H9 (cell line): ENCODE measurements around the gene MSL3. TPM values are rescaled to one million over a fixed set of nuclear protein-coding genes. Genes with fewer than 3 reads are reported as not detected.

Experiments
- DNase-seq: peaks from one replicate; pipeline ENCODE4 v3.0.0-alpha.2; 2017
- H2AFZ ChIP-seq: one replicate; pipeline ENCODE4 v1.6.1; 2013; ENCODE audit warnings: mild to moderate bottlenecking, low read length, control low read depth, moderate library complexity
- H2AK5ac ChIP-seq: 2 replicates; pipeline ENCODE4 v1.6.1; 2013; ENCODE audit warnings: low read length, control low read depth, mixed read lengths; ENCODE audit not compliant: insufficient read length
- H2BK120ac ChIP-seq: one replicate; pipeline ENCODE4 v1.6.1; 2013; ENCODE audit warnings: low read depth, mild to moderate bottlenecking, low read length, control low read depth, inconsistent platforms; ENCODE audit not compliant: poor library complexity, severe bottlenecking
- H2BK12ac ChIP-seq: 2 replicates; pipeline ENCODE4 v1.6.1; 2013; ENCODE audit warnings: low read length, control low read depth, mixed read lengths, low read depth; ENCODE audit not compliant: insufficient read length
- H2BK15ac ChIP-seq: 2 replicates; pipeline ENCODE4 v1.6.1; 2013; ENCODE audit warnings: low read depth, low read length, control low read depth
- H2BK20ac ChIP-seq: one replicate; pipeline ENCODE4 v1.6.1; 2013; ENCODE audit warnings: low read depth, mild to moderate bottlenecking, low read length, control low read depth, inconsistent platforms; ENCODE audit not compliant: poor library complexity, severe bottlenecking
- H2BK5ac ChIP-seq: 2 replicates; pipeline ENCODE4 v1.6.1; 2013; ENCODE audit warnings: low read length, control low read depth, mixed read lengths; ENCODE audit not compliant: insufficient read length
- H3K14ac ChIP-seq: 2 replicates; pipeline ENCODE4 v1.6.1; 2013; ENCODE audit warnings: low read length, control low read depth; ENCODE audit not compliant: insufficient read depth
- H3K18ac ChIP-seq: 2 replicates; pipeline ENCODE4 v1.6.1; 2013; ENCODE audit warnings: low read depth, mild to moderate bottlenecking, mixed read lengths, low read length, control low read depth; ENCODE audit not compliant: insufficient read length
- H3K23ac ChIP-seq: 2 replicates; pipeline ENCODE4 v1.6.1; 2013; ENCODE audit warnings: low read length, control low read depth, mixed read lengths, low read depth; ENCODE audit not compliant: insufficient read length
- H3K23me2 ChIP-seq: 2 replicates; pipeline ENCODE4 v1.6.1; 2013; ENCODE audit warnings: low read depth, mild to moderate bottlenecking, mixed read lengths, low read length, control low read depth; ENCODE audit not compliant: insufficient read length, poor library complexity, severe bottlenecking
- H3K27ac ChIP-seq: 2 replicates; pipeline ENCODE4 v1.5.1; 2013; ENCODE audit warnings: low read length, control low read depth, mixed read lengths, low read depth; ENCODE audit not compliant: insufficient read length
- H3K27me3 ChIP-seq: 2 replicates; pipeline ENCODE4 v1.6.1; 2013; ENCODE audit warnings: low read length, control low read depth, inconsistent platforms; ENCODE audit not compliant: insufficient read depth
- H3K4ac ChIP-seq: 2 replicates; pipeline ENCODE4 v1.6.1; 2013; ENCODE audit warnings: low read depth, mild to moderate bottlenecking, control low read depth, inconsistent platforms, low read length, moderate library complexity
- H3K4me1 ChIP-seq: 2 replicates; pipeline ENCODE4 v1.6.1; 2013; ENCODE audit warnings: low read length, control low read depth, inconsistent platforms; ENCODE audit not compliant: insufficient read depth
- H3K4me2 ChIP-seq: 2 replicates; pipeline ENCODE4 v1.6.1; 2013; ENCODE audit warnings: low read length, control low read depth, mixed read lengths; ENCODE audit not compliant: insufficient read length, insufficient read depth
- H3K56ac ChIP-seq: 2 replicates; pipeline ENCODE4 v1.6.1; 2013; ENCODE audit warnings: low read depth, mild to moderate bottlenecking, mixed read lengths, low read length, control low read depth; ENCODE audit not compliant: insufficient read length
- H3K79me1 ChIP-seq: 2 replicates; pipeline ENCODE4 v1.6.1; 2013; ENCODE audit warnings: low read depth, mild to moderate bottlenecking, moderate library complexity, low read length, control low read depth, inconsistent platforms; ENCODE audit not compliant: insufficient read depth, poor library complexity, severe bottlenecking
- H3K79me2 ChIP-seq: 2 replicates; pipeline ENCODE4 v1.6.1; 2013; ENCODE audit warnings: low read length, control low read depth, inconsistent platforms; ENCODE audit not compliant: insufficient read depth
- H3K9ac ChIP-seq: 2 replicates; pipeline ENCODE4 v1.6.1; 2013; ENCODE audit warnings: low read length, control low read depth, mixed read lengths; ENCODE audit not compliant: insufficient read length; ENCODE audit errors: extremely low read depth
- H3K9me3 ChIP-seq: one replicate; pipeline ENCODE4 v1.6.1; 2013; ENCODE audit warnings: low read depth, low read length, inconsistent platforms; ENCODE audit not compliant: control insufficient read depth
- H3T11ph ChIP-seq: one replicate; pipeline ENCODE4 v1.6.1; 2013; ENCODE audit warnings: mild to moderate bottlenecking, low read length, control low read depth, inconsistent platforms
- H4K20me1 ChIP-seq: one replicate; pipeline ENCODE4 v1.6.1; 2013; ENCODE audit not compliant: control insufficient read depth, insufficient read length, insufficient read depth
- H4K5ac ChIP-seq: 2 replicates; pipeline ENCODE4 v1.6.1; 2013; ENCODE audit warnings: low read depth, mild to moderate bottlenecking, mixed read lengths, low read length, control low read depth; ENCODE audit not compliant: insufficient read length
- H4K8ac ChIP-seq: replicated peaks from 2 replicates; pipeline ENCODE4 v1.6.1; 2013; ENCODE audit warnings: low read length, control low read depth, mixed read lengths, low read depth; ENCODE audit not compliant: insufficient read length
- H4K91ac ChIP-seq: 2 replicates; pipeline ENCODE4 v1.6.1; 2013; ENCODE audit warnings: low read depth, mild to moderate bottlenecking, moderate library complexity, mixed read lengths, low read length, control low read depth; ENCODE audit not compliant: insufficient read length
- H3K27ac Mint-ChIP-seq, 3 experiments: 2 replicates in 2 of 3; 3 replicates in 1 of 3; pipeline ENCODE4 v1.8.0; 2020 to 2021; ENCODE audit warnings: mixed read lengths in 3 of 3, mild to moderate bottlenecking in 1 of 3, moderate library complexity in 1 of 3
- H3K27me3 Mint-ChIP-seq: 2 replicates; pipeline ENCODE4 v1.8.0; 2021; ENCODE audit warnings: low read depth, mild to moderate bottlenecking, moderate library complexity, mixed read lengths
- H3K36me3 Mint-ChIP-seq, 3 experiments: 2 replicates in 2 of 3; 3 replicates in 1 of 3; pipeline ENCODE4 v1.8.0; 2020 to 2021; ENCODE audit warnings: low read depth in 3 of 3, mixed read lengths in 3 of 3; ENCODE audit not compliant: insufficient read depth in 1 of 3
- H3K4me1 Mint-ChIP-seq, 2 experiments: 2 replicates each; pipeline ENCODE4 v1.8.0; 2020; ENCODE audit warnings: mixed read lengths in 2 of 2
- H3K4me3 Mint-ChIP-seq, 2 experiments: 2 replicates in 1 of 2; 3 replicates in 1 of 2; pipeline ENCODE4 v1.8.0; 2020 to 2021; ENCODE audit warnings: mild to moderate bottlenecking in 2 of 2, mixed read lengths in 2 of 2, moderate library complexity in 1 of 2
- H3K9me3 Mint-ChIP-seq, 2 experiments: 2 replicates in 1 of 2; 3 replicates in 1 of 2; pipeline ENCODE4 v1.8.0; 2020; ENCODE audit warnings: mild to moderate bottlenecking in 2 of 2, mixed read lengths in 2 of 2, moderate library complexity in 1 of 2
- CTCF ChIP-seq: fragments of 200-600 bp; sonication (generic); conservative IDR thresholded peaks from 3 replicates; pipeline ENCODE4 v1.8.0; 2021; ENCODE audit warnings: antibody characterized with exemption, mild to moderate bottlenecking
- WGBS: extraction: QIAGEN DNeasy Blood & Tissue Kit; methylation state at CpG from one replicate; pipeline ENCODE4 v1.1.7; 2013; ENCODE audit warnings: missing lambda C conversion rate, low lambda C conversion rate, mixed read lengths; ENCODE audit not compliant: insufficient read length; ENCODE audit errors: extremely low coverage; 5-methylcytosine and 5-hydroxymethylcytosine counted together
- total RNA-seq: library from RNA; stranded (reverse); gene quantifications from 2 replicates; pipeline ENCODE4 v1.2.1, GENCODE V29; 2021

The MSL3 gene
- total RNA-seq, 1 experiment from 2014 or later: 13.0 TPM

DNA sequence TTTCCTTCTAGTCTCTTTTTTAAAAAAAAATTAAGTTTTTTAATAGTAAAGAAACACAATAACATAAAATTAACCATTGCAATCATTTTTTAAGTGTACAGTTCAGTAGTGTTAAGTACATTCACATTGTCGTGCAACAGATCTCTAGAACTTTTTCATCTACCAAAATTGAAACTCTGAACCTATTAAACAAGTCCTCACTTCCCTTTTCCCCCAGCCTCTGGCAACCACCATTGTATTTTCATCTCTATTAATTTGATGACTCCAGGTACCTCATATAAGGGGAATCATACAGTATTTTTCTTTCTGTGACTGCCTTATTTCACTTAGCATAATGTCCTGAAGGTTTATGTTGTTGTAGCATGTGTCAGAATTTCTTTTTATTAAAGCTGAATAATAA is 31.8 kb downstream of the MSL3 start:
- peaks cover 43 to 67% of the 10 kb centered on the region in 2 experiments for H3K9me3 Mint-ChIP-seq
- H3K23me2 ChIP-seq: no peaks in the 10 kb centered on the region
- no peak for TF ChIP-seq CTCF
- no peaks in the 10 kb centered on the region for H3K27me3 Mint-ChIP-seq
- H2AFZ ChIP-seq: no peak overlapping the region
- no peak overlapping the region for H2BK15ac ChIP-seq
- no peak overlapping the region for H3K23ac ChIP-seq
- no peak overlapping the region for H3K27ac Mint-ChIP-seq
- H2BK120ac ChIP-seq: no peak overlapping the region
- no peaks in the 10 kb centered on the region for H3K27me3 ChIP-seq
- no peak overlapping the region for H3K18ac ChIP-seq
- H3K79me1 ChIP-seq: no peaks in the 10 kb centered on the region
- H2BK12ac ChIP-seq: no peak overlapping the region
- no peak overlapping the region for H3K4me2 ChIP-seq
- no peak overlapping the region for H3T11ph ChIP-seq
- H2BK20ac ChIP-seq: no peak overlapping the region
- H3K56ac ChIP-seq: no peak overlapping the region
- no peaks in the 10 kb centered on the region; the same call in 1 of the 2 replicates for H3K4me1 ChIP-seq
- WGBS: no CpG with 5 or more reads among the region's 1 CpG
- no peaks in the 10 kb centered on the region for H3K79me2 ChIP-seq
- H3K9me3 ChIP-seq: no peaks in the 10 kb centered on the region
- no peaks in the 10 kb centered on the region for H3K36me3 Mint-ChIP-seq
- no peak for DNase-seq
- H2BK5ac ChIP-seq: no peak overlapping the region
- H3K27ac ChIP-seq: no peak overlapping the region
- H4K91ac ChIP-seq: no peak overlapping the region
- no peak overlapping the region for H4K5ac ChIP-seq
- H2AK5ac ChIP-seq: no peak overlapping the region
- no peak overlapping the region for H3K4me3 Mint-ChIP-seq
- H4K20me1 ChIP-seq: no peaks in the 10 kb centered on the region
- H3K9ac ChIP-seq: no peak overlapping the region
- no peak overlapping the region for H3K4ac ChIP-seq
- peaks cover 8 to 12% of the 10 kb centered on the region in 2 experiments for H3K4me1 Mint-ChIP-seq
- H3K14ac ChIP-seq: no peak overlapping the region
- H4K8ac ChIP-seq: no peak overlapping the region
